ENCODE results near the gene SGMS1.

SGMS1 gene

GRCh38 chr10:50596897-50597296 is 26.9 kb downstream of the SGMS1 start:
- H2AFZ ChIP-seq (ENCODE audit: low read depth, low read length): no peak overlapping the region
- H3K4me2 ChIP-seq (ENCODE audit: low read length): no peak overlapping the region
- no peaks in the 10 kb centered on the region for H4K20me1 ChIP-seq (ENCODE audit: insufficient read depth, low read length)
- H3K9ac ChIP-seq (ENCODE audit: low read length): no peak overlapping the region
- no peaks in the 10 kb centered on the region for H3K27me3 ChIP-seq (ENCODE audit: low read depth, low read length)
- TF ChIP-seq EZH2phosphoT487 (IDR thresholded peaks at IDR 0.05; ENCODE audit: low read depth): no peak
- TF ChIP-seq CTCF (IDR thresholded peaks at IDR 0.05; ENCODE audit: low read depth, low read length): no peak
- no peak overlapping the region for H3K4me3 ChIP-seq (ENCODE audit: low read length)
- no peak overlapping the region for H3K27ac ChIP-seq (ENCODE audit: low read length)
- no peaks in the 10 kb centered on the region for H3K9me3 ChIP-seq (ENCODE audit: insufficient read depth, low read length)
- no peaks in the 10 kb centered on the region for H3K36me3 ChIP-seq (replicated peaks; ENCODE audit: low read depth, low read length)
- H3K4me1 ChIP-seq (ENCODE audit: low read length): no peaks in the 10 kb centered on the region
- H3K79me2 ChIP-seq (ENCODE audit: low read length): no peaks in the 10 kb centered on the region

DNA sequence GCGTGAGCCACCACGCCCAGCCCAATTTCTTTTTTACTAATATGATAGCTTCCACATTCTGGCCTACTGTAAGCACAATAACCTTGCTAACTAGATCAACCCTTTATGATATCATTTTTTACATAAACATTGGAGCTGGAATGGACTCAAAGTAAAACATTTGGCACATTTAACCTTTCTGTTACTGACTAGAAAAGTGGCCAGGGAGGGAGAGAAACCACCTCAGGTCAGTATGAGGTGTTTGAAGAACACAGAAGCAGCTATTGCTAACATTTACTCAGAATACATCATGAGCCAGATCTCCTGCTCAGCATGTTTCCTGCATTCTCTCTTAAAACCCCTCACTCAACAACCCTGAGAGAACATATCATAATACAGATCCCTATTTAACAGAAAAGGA is 27.3 kb downstream of the SGMS1 start:
- Histone ChIP-seq H3K9me3 (ENCODE audit: insufficient read depth, low read length) (no peaks in the 10 kb centered on the region), H3K27me3 (ENCODE audit: low read depth, low read length) (no peaks in the 10 kb centered on the region), H3K36me3 (replicated peaks; ENCODE audit: low read depth, low read length) (no peaks in the 10 kb centered on the region), H4K20me1 (ENCODE audit: insufficient read depth, low read length) (no peaks in the 10 kb centered on the region), H3K79me2 (ENCODE audit: low read length) (no peaks in the 10 kb centered on the region), H3K27ac (ENCODE audit: low read length) (no peak overlapping the region), H3K4me1 (ENCODE audit: low read length) (no peaks in the 10 kb centered on the region), H3K9ac (ENCODE audit: low read length) (no peak overlapping the region), H3K4me3 (ENCODE audit: low read length) (no peak overlapping the region), H2AFZ (ENCODE audit: low read depth, low read length) (no peak overlapping the region), H3K4me2 (ENCODE audit: low read length) (no peak overlapping the region)
- TF ChIP-seq CTCF (IDR thresholded peaks at IDR 0.05; ENCODE audit: low read depth, low read length) (no peak), EZH2phosphoT487 (IDR thresholded peaks at IDR 0.05; ENCODE audit: low read depth) (no peak)

DNA sequence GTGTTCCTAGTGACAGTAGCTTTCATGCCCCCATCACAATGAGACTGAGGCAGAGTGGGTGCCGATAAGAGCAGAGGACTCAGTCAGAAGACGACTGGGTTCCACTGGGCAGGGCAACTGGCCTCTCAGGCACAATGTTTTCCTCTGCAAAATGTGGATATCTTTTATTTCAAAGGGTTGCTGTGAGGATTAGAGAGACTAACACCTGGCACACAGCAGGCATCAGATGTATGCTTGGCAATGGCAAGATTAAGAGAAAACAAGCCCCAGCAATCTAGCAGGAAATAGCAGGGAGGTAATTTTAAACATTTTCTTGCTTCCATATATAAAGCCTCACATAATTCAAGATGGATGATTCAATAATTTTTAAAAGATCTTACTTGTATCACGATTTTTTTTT is 28.0 kb downstream of the SGMS1 start:
- H3K4me3 ChIP-seq (ENCODE audit: low read length): no peak overlapping the region
- TF ChIP-seq CTCF (IDR thresholded peaks at IDR 0.05; ENCODE audit: low read depth, low read length) (no peak), EZH2phosphoT487 (IDR thresholded peaks at IDR 0.05; ENCODE audit: low read depth) (no peak)
- H3K9ac ChIP-seq (ENCODE audit: low read length): no peak overlapping the region
- no peaks in the 10 kb centered on the region for H4K20me1 ChIP-seq (ENCODE audit: insufficient read depth, low read length)
- H3K9me3 ChIP-seq (ENCODE audit: insufficient read depth, low read length): no peaks in the 10 kb centered on the region
- no peak overlapping the region for H3K27ac ChIP-seq (ENCODE audit: low read length)
- H3K79me2 ChIP-seq (ENCODE audit: low read length): no peaks in the 10 kb centered on the region
- no peak overlapping the region for H2AFZ ChIP-seq (ENCODE audit: low read depth, low read length)
- H3K27me3 ChIP-seq (ENCODE audit: low read depth, low read length): no peaks in the 10 kb centered on the region
- no peaks in the 10 kb centered on the region for H3K36me3 ChIP-seq (replicated peaks; ENCODE audit: low read depth, low read length)
- H3K4me1 ChIP-seq (ENCODE audit: low read length): no peaks in the 10 kb centered on the region
- H3K4me2 ChIP-seq (ENCODE audit: low read length): no peak overlapping the region

GRCh38 chr10:50593523-50594376 is 30.0 kb downstream of the SGMS1 start:
- no peak overlapping the region for H3K4me3 ChIP-seq (ENCODE audit: low read length)
- H3K27ac ChIP-seq (ENCODE audit: low read length): no peak overlapping the region
- no peaks in the 10 kb centered on the region for H3K4me1 ChIP-seq (ENCODE audit: low read length)

More at GRCh38 chr10:50593523-50594376, 30.0 kb downstream of the SGMS1 start:
- no peak overlapping the region for H3K4me2 ChIP-seq (ENCODE audit: low read length)
- no peak overlapping the region for H3K9ac ChIP-seq (ENCODE audit: low read length)
- no peaks in the 10 kb centered on the region for H3K79me2 ChIP-seq (ENCODE audit: low read length)
- H3K9me3 ChIP-seq (ENCODE audit: insufficient read depth, low read length): no peaks in the 10 kb centered on the region
- no peak for TF ChIP-seq EZH2phosphoT487 (IDR thresholded peaks at IDR 0.05; ENCODE audit: low read depth)
- TF ChIP-seq CTCF (IDR thresholded peaks at IDR 0.05; ENCODE audit: low read depth, low read length): no peak
- H3K36me3 ChIP-seq (replicated peaks; ENCODE audit: low read depth, low read length): no peaks in the 10 kb centered on the region
- H2AFZ ChIP-seq (ENCODE audit: low read depth, low read length): no peak overlapping the region
- H3K27me3 ChIP-seq (ENCODE audit: low read depth, low read length): no peaks in the 10 kb centered on the region
- no peaks in the 10 kb centered on the region for H4K20me1 ChIP-seq (ENCODE audit: insufficient read depth, low read length)
